Measurements from ENCODE around the gene SERHL2.
"Not testable (repeated sequence)": the region's sequence is repeated elsewhere in the genome, so short reads cannot be mapped to it uniquely, and the experiment has no call there.

DNA sequence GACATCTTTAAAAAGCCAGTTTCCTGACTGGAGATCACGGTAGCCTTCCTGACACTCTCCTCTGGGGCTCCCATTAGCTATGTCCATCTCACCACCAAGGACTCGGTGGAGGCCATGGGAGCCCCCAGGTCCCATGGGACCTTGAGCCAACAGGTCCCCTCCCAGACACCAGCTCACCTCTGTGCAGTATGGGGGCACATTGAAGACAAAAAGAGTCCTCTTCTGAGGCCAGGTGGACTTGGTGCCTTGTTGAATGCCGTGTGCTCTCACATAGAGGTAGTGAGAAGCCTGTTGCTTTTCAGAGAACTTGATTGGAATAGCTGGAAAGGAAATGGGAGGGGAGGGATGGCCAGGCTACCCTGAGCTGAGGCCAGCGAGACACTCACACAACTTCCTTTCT is 26.3 kb downstream of the SERHL2 start:
- TF ChIP-seq, protein P1, sequence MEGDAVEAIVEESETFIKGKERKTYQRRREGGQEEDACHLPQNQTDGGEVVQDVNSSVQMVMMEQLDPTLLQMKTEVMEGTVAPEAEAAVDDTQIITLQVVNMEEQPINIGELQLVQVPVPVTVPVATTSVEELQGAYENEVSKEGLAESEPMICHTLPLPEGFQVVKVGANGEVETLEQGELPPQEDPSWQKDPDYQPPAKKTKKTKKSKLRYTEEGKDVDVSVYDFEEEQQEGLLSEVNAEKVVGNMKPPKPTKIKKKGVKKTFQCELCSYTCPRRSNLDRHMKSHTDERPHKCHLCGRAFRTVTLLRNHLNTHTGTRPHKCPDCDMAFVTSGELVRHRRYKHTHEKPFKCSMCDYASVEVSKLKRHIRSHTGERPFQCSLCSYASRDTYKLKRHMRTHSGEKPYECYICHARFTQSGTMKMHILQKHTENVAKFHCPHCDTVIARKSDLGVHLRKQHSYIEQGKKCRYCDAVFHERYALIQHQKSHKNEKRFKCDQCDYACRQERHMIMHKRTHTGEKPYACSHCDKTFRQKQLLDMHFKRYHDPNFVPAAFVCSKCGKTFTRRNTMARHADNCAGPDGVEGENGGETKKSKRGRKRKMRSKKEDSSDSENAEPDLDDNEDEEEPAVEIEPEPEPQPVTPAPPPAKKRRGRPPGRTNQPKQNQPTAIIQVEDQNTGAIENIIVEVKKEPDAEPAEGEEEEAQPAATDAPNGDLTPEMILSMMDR (IDR thresholded peaks at IDR 0.05) = not testable (repeated sequence)
- not testable (repeated sequence) for TF ChIP-seq RAD21 (IDR thresholded peaks at IDR 0.05; ENCODE audit: low read length); POLR2AphosphoS5 (IDR thresholded peaks at IDR 0.05; ENCODE audit: low read depth, low read length); FOXJ3 (CRISPR knock-in tag; IDR thresholded peaks at IDR 0.05); CHD2 (IDR thresholded peaks at IDR 0.05; ENCODE audit: low read length, partially characterized antibody); TEAD4 (IDR thresholded peaks at IDR 0.05; ENCODE audit: borderline replicate concordance, insufficient read depth); EZH2phosphoT487 (IDR thresholded peaks at IDR 0.05; ENCODE audit: borderline replicate concordance, low read depth); EP300 (IDR thresholded peaks at IDR 0.05; ENCODE audit: borderline replicate concordance in 1 of 2, low read depth in 1 of 2, low read length in 1 of 2); NRF1 (IDR thresholded peaks at IDR 0.05; ENCODE audit: low read depth, low read length)
- TF ChIP-seq, protein P2, sequence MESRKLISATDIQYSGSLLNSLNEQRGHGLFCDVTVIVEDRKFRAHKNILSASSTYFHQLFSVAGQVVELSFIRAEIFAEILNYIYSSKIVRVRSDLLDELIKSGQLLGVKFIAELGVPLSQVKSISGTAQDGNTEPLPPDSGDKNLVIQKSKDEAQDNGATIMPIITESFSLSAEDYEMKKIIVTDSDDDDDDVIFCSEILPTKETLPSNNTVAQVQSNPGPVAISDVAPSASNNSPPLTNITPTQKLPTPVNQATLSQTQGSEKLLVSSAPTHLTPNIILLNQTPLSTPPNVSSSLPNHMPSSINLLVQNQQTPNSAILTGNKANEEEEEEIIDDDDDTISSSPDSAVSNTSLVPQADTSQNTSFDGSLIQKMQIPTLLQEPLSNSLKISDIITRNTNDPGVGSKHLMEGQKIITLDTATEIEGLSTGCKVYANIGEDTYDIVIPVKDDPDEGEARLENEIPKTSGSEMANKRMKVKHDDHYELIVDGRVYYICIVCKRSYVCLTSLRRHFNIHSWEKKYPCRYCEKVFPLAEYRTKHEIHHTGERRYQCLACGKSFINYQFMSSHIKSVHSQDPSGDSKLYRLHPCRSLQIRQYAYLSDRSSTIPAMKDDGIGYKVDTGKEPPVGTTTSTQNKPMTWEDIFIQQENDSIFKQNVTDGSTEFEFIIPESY (IDR thresholded peaks at IDR 0.05; ENCODE audit: borderline replicate concordance, low read depth) = not testable (repeated sequence)
- TF ChIP-seq, protein P3, sequence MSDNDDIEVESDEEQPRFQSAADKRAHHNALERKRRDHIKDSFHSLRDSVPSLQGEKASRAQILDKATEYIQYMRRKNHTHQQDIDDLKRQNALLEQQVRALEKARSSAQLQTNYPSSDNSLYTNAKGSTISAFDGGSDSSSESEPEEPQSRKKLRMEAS (IDR thresholded peaks at IDR 0.05; ENCODE audit: low read depth) = not testable (repeated sequence)
- TF ChIP-seq, protein P4, sequence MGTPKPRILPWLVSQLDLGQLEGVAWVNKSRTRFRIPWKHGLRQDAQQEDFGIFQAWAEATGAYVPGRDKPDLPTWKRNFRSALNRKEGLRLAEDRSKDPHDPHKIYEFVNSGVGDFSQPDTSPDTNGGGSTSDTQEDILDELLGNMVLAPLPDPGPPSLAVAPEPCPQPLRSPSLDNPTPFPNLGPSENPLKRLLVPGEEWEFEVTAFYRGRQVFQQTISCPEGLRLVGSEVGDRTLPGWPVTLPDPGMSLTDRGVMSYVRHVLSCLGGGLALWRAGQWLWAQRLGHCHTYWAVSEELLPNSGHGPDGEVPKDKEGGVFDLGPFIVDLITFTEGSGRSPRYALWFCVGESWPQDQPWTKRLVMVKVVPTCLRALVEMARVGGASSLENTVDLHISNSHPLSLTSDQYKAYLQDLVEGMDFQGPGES (IDR thresholded peaks at IDR 0.05; ENCODE audit: low read depth, low read length) = not testable (repeated sequence)
- TF ChIP-seq, protein P5, sequence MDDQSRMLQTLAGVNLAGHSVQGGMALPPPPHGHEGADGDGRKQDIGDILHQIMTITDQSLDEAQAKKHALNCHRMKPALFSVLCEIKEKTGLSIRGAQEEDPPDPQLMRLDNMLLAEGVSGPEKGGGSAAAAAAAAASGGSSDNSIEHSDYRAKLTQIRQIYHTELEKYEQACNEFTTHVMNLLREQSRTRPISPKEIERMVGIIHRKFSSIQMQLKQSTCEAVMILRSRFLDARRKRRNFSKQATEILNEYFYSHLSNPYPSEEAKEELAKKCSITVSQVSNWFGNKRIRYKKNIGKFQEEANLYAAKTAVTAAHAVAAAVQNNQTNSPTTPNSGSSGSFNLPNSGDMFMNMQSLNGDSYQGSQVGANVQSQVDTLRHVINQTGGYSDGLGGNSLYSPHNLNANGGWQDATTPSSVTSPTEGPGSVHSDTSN (IDR thresholded peaks at IDR 0.05) = not testable (repeated sequence)
